Measurements from ENCODE around the gene USP48. TPM values are rescaled to one million over a fixed set of nuclear protein-coding genes. Genes with fewer than 3 reads are reported as not detected.

USP48 gene
- total RNA-seq, 2 donors from 2014 or later = 36.2 to 47.5 TPM

DNA sequence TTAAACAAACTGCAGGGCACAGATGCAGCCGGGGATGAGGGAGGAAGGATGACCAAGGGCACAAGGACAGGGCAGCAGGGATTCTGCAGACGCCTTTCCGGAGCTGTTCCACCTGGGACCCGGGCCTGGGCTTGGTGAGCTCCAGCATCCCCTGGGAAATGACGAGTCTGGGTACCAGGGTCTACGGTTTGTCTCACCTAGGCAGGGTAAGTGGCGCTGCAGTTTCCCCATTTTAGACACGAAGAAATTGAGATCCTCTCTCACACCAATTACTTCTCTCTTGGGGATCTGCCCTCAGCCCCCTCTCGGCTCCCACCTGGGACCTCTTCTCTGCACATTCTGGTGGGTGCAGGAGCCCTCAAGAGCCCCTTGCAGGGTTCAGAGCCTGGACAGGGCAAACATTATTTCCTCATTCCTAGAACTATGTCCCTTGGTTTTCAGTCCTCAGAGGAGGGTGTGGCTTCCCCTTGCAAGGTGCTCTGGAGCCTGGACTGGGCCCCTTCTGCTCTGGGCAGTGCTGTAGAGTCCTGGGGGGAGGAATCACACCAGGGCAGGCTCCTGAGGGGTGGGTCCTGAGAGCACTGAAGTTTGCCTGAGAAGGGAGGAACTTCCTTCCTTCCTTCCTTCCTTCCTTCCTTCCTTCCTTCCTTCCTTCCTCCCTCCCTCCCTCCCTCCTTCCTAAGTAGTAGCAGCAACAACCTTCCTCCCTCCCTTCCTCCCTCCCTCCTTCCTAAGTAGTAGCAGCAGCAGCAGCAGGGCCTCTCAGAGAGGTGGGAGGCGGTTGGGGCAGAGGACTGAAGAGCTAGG, 129.8 kb downstream of the USP48 start:
- intact Hi-C loops (cut with DNase I) = loop anchor here (10.0 kb wide), 1 partner anchor 398 kb away; no protein-coding TSS in a partner anchor
- 59% methylated on average over 10 of the region's 10 CpGs for WGBS
- Histone ChIP-seq H3K27ac (no peak overlapping the region), H3K9me3 (no peaks in the 10 kb centered on the region), H3K27me3 (replicated peaks; ENCODE audit: insufficient read depth) (no peaks in the 10 kb centered on the region), H3K4me3 (no peak overlapping the region), H3K36me3 (no peaks in the 10 kb centered on the region), H3K4me1 (replicated peaks) (peaks cover 5% of the 10 kb centered on the region)
- DNase-seq (ENCODE audit: low spot score) = no peak
- TF ChIP-seq, protein P1, sequence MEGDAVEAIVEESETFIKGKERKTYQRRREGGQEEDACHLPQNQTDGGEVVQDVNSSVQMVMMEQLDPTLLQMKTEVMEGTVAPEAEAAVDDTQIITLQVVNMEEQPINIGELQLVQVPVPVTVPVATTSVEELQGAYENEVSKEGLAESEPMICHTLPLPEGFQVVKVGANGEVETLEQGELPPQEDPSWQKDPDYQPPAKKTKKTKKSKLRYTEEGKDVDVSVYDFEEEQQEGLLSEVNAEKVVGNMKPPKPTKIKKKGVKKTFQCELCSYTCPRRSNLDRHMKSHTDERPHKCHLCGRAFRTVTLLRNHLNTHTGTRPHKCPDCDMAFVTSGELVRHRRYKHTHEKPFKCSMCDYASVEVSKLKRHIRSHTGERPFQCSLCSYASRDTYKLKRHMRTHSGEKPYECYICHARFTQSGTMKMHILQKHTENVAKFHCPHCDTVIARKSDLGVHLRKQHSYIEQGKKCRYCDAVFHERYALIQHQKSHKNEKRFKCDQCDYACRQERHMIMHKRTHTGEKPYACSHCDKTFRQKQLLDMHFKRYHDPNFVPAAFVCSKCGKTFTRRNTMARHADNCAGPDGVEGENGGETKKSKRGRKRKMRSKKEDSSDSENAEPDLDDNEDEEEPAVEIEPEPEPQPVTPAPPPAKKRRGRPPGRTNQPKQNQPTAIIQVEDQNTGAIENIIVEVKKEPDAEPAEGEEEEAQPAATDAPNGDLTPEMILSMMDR (IDR thresholded peaks at IDR 0.05) = no peak
- TF ChIP-seq POLR2A (IDR thresholded peaks at IDR 0.05) (no peak), POLR2AphosphoS5 (IDR thresholded peaks at IDR 0.05) (no peak)

DNA sequence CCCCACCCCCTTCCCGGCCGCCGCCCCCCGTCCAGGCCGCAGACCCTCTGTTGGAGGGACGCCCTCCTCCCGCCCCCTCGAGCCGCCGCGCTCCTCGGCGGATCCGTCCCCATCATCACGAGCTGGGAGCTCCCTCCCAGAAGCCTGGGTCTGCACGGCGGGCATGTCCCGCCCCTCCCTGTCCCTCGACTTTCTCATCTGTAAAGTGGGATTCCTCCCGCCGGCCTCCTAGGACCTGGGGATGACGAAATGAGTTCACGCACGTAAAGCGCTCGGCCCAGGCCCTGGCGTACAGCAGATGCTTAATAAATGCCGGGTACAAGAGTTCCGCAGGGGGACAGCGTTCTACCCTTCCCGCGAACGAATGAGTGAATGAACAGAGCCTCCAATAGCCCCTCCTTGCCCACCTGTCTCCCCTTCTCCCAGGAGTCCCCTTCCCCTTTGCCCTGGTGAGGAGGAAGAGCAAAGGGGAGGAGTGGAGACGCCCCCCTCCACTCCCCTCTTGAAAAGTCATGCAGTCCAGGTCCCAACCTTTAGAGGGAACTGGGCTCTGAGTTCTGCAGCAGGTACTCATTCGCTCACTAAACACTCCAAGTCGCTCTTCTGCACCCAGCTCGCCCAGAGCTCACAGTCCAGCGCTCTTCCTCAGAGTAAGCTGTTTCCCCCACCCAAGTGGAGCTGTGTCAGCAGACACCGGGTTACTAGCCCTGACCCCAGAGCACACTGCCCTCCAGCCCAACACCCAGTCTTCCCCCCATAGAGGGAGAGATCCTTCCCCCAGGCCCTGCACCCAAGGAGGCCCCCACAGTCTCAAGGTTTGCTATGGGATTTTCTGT, 130.6 kb downstream of the USP48 start:
- H3K27ac ChIP-seq = no peak overlapping the region
- no peak for DNase-seq (ENCODE audit: low spot score)
- no peaks in the 10 kb centered on the region for H3K9me3 ChIP-seq

DNA sequence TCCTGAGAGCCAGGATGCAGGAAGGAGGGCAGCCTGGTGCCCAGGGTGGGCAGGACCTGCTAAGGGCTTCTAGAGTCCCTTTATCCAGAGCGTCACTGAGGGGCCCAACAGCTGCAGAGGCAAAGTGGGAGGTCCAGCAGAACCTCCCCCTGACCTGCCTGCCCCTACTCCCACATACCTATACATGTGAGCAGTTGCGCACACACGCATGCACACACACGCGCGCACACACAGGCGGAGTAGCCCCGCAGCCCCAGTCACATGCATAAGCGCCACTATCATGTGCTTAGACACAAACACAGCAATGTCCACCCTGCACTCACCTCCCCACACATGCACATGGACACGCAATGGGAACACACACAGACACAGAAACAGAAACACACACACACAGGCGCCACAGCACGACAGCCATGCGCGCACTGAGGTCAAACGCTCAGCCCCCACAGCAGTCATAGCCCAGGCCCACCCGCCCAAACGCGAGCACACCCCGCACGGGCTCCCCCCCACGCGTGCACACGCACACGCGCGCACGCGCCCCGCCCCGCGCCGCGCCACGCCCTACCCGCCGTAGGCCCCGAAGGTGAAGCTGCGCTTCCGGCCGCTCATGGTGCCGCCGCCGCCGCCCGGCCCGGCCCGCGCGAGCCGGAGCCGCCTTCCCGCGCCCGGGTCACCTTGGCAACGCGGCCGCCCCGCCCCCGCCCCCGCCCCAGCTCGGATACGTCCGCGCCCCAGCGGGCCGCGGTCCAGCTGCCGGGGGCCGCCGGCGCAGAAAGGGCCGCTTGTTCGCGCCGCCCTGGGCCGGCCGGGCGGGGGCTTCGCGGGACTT, 131.5 kb downstream of the USP48 start:
- H3K27ac ChIP-seq = no peak overlapping the region
- peak overlapping the region; percentile 39 to 44 for H3K4me3 ChIP-seq
- intact Hi-C loops (cut with DNase I) = loop anchor here (10.0 kb wide), 1 partner anchor 397 kb away; no protein-coding TSS in a partner anchor
- TF ChIP-seq POLR2AphosphoS5 (IDR thresholded peaks at IDR 0.05) (no peak), POLR2A (IDR thresholded peaks at IDR 0.05) (no peak)
- TF ChIP-seq, protein P1 (IDR thresholded peaks at IDR 0.05) = no peak
- 18% methylated on average over 33 of the region's 80 CpGs for WGBS
- no peaks in the 10 kb centered on the region for H3K9me3 ChIP-seq
- H3K36me3 ChIP-seq = no peaks in the 10 kb centered on the region
- peaks cover 5% of the 10 kb centered on the region for H3K4me1 ChIP-seq (replicated peaks)
- no peaks in the 10 kb centered on the region for H3K27me3 ChIP-seq (replicated peaks; ENCODE audit: insufficient read depth)
- DNase-seq (ENCODE audit: low spot score) = no peak

More for the DNA sequence above, 130.6 kb downstream of the USP48 start:
- intact Hi-C loops (cut with DNase I) = loop anchor here (10.0 kb wide), 1 partner anchor 398 kb away; no protein-coding TSS in a partner anchor
- Histone ChIP-seq H3K27me3 (replicated peaks; ENCODE audit: insufficient read depth) (no peaks in the 10 kb centered on the region), H3K4me3 (peak overlapping the region; percentile 39 to 44), H3K36me3 (no peaks in the 10 kb centered on the region), H3K4me1 (replicated peaks) (peaks cover 5% of the 10 kb centered on the region)
- no peak for TF ChIP-seq POLR2AphosphoS5 (IDR thresholded peaks at IDR 0.05)
- WGBS = 20% methylated on average over 37 of the region's 39 CpGs

DNA sequence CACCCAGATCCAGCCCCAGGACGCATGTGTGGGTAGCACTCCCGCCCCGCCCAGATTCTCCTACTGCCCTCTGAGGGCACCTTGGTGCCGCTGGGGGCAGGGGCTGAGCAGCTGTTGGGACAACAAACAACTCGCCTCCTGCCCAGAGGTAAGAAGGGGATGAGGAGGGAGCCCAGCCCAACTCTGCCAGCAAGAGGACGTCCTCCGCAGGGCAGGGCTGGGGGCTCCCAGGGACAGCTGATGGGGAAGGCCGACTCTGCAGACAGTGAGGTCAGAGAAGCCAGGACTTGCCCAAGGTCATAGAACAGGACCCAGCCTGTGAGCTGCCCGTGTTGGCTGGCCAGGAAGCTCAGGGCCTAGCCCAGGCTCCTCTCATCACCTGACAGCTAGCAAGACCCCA, 132.5 kb downstream of the USP48 start:
- Histone ChIP-seq H3K27ac (no peak overlapping the region), H3K27me3 (replicated peaks; ENCODE audit: insufficient read depth) (no peaks in the 10 kb centered on the region), H3K36me3 (no peaks in the 10 kb centered on the region), H3K4me1 (replicated peaks) (peaks cover 5% of the 10 kb centered on the region), H3K9me3 (no peaks in the 10 kb centered on the region), H3K4me3 (no peak overlapping the region)
- 72% methylated on average over 9 of the region's 9 CpGs for whole genome bisulfite sequencing
- TF ChIP-seq, protein P1 (IDR thresholded peaks at IDR 0.05) = no peak
- TF ChIP-seq POLR2A (IDR thresholded peaks at IDR 0.05) (no peak), POLR2AphosphoS5 (IDR thresholded peaks at IDR 0.05) (no peak)
- intact Hi-C loops (cut with DNase I) = loop anchor here (10.0 kb wide), 1 partner anchor 396 kb away; no protein-coding TSS in a partner anchor
- no peak for DNase-seq (ENCODE audit: low spot score)

Measured in prostate gland (tissue), 2 donors.